Karpas-422 (cell line): ENCODE data around the gene METTL25B. TPM values are rescaled to one million over a fixed set of nuclear protein-coding genes. Genes with fewer than 3 reads are reported as not detected.

ENCODE experiments used
- DNase-seq: peaks from one replicate; pipeline ENCODE4 v3.0.0-alpha.2; 2015
- H2AFZ ChIP-seq: fragments of 200-600 bp; sonication (generic); 2 replicates; pipeline ENCODE4 v1.6.1; 2014; ENCODE audit warnings: antibody characterized with exemption, low read length, mixed read lengths
- H3K27ac ChIP-seq: fragments of 200-600 bp; sonication (generic); 2 replicates; pipeline ENCODE4 v1.5.1; 2014; ENCODE audit warnings: mild to moderate bottlenecking, low read length, moderate library complexity
- H3K27me3 ChIP-seq: fragments of 200-600 bp; sonication (generic); 2 replicates; pipeline ENCODE4 v1.6.1; 2014; ENCODE audit warnings: low read length, mixed read lengths
- H3K36me3 ChIP-seq: fragments of 200-600 bp; sonication (generic); 2 replicates; pipeline ENCODE4 v1.6.1; 2014; ENCODE audit warnings: low read length, mixed read lengths; ENCODE audit not compliant: insufficient read depth
- H3K4me1 ChIP-seq: fragments of 200-600 bp; sonication (generic); 2 replicates; pipeline ENCODE4 v1.6.1; 2014; ENCODE audit warnings: mild to moderate bottlenecking, low read length, mixed read lengths
- H3K4me2 ChIP-seq: fragments of 200-600 bp; sonication (generic); 2 replicates; pipeline ENCODE4 v1.6.1; 2014; ENCODE audit warnings: low read length, low read depth, mild to moderate bottlenecking; ENCODE audit not compliant: poor library complexity, severe bottlenecking
- H3K4me3 ChIP-seq: fragments of 200-600 bp; sonication (generic); 2 replicates; pipeline ENCODE4 v1.5.1; 2014; ENCODE audit warnings: mild to moderate bottlenecking, antibody characterized with exemption, low read length, mixed read lengths
- H3K79me2 ChIP-seq: fragments of 200-600 bp; sonication (generic); 2 replicates; pipeline ENCODE4 v1.6.1; 2014; ENCODE audit warnings: mild to moderate bottlenecking, low read length, mixed read lengths
- H3K9ac ChIP-seq: fragments of 200-600 bp; sonication (generic); 2 replicates; pipeline ENCODE4 v1.6.0; 2014; ENCODE audit warnings: low read length
- H3K9me2 ChIP-seq: fragments of 200-600 bp; sonication (generic), shearing (Covaris generic); replicated peaks from 2 replicates; pipeline ENCODE4 v1.6.0; 2014; ENCODE audit warnings: mild to moderate bottlenecking, low read length, moderate library complexity; ENCODE audit not compliant: insufficient read depth
- H3K9me3 ChIP-seq: fragments of 300-700, 200-600 bp; sonication (generic); 2 replicates; pipeline ENCODE4 v1.6.1; 2014; ENCODE audit warnings: low read length, mixed read lengths
- H4K20me1 ChIP-seq: fragments of 200-600 bp; sonication (generic); 2 replicates; pipeline ENCODE4 v1.6.1; 2014; ENCODE audit warnings: mild to moderate bottlenecking, antibody characterized with exemption, low read length, low read depth; ENCODE audit not compliant: insufficient read depth
- total RNA-seq: library from RNA; depleted of rRNA; stranded (reverse); fragments of >200 nt; shearing (Covaris generic); gene quantifications from 2 replicates; pipeline ENCODE4 v1.2.3, GENCODE V29; 2014; ENCODE audit warnings: low replicate concordance

METTL25B gene
- total RNA-seq, 1 experiment from 2014 or later, result 22.8 TPM

- Histone ChIP-seq H3K9me3 (no peaks in the 10 kb centered on the region), H3K27ac (no peak overlapping the region), H3K4me3 (no peak overlapping the region), H3K9ac (no peak overlapping the region), H2AFZ (no peak overlapping the region), H3K4me1 (peaks cover 22% of the 10 kb centered on the region), H3K4me2 (no peak overlapping the region), H3K79me2 (peaks cover 94% of the 10 kb centered on the region), H3K36me3 (peaks cover 17% of the 10 kb centered on the region; the same call in 1 of the 2 replicates), H3K27me3 (no peaks in the 10 kb centered on the region), H3K9me2 (no peaks in the 10 kb centered on the region), H4K20me1 (peaks cover 20% of the 10 kb centered on the region; the same call in 1 of the 2 replicates)
- no peak for DNase-seq
Observed at GRCh38 chr1:156772728-156773497, 44.6 kb downstream of the METTL25B start.

- Histone ChIP-seq H3K79me2 (peaks cover 94% of the 10 kb centered on the region), H3K27ac (no peak overlapping the region), H3K4me3 (no peak overlapping the region), H3K9me2 (no peaks in the 10 kb centered on the region), H4K20me1 (peaks cover 15% of the 10 kb centered on the region; the same call in 1 of the 2 replicates), H3K9me3 (no peaks in the 10 kb centered on the region), H2AFZ (no peak overlapping the region), H3K36me3 (peaks cover 21% of the 10 kb centered on the region; the same call in 1 of the 2 replicates), H3K27me3 (no peaks in the 10 kb centered on the region), H3K9ac (no peak overlapping the region), H3K4me1 (peaks cover 20% of the 10 kb centered on the region), H3K4me2 (no peak overlapping the region)
- DNase-seq, result no peak
Observed at GRCh38 chr1:156773607-156774006, 45.3 kb downstream of the METTL25B start.

GRCh38 chr1:156775799-156776198, 47.5 kb downstream of the METTL25B start:
- Histone ChIP-seq H4K20me1 (peaks cover 14% of the 10 kb centered on the region; the same call in 1 of the 2 replicates), H3K9ac (no peak overlapping the region), H3K36me3 (peaks cover 17% of the 10 kb centered on the region; the same call in 1 of the 2 replicates), H3K4me1 (peaks cover 5% of the 10 kb centered on the region; the same call in 1 of the 2 replicates), H3K9me3 (no peaks in the 10 kb centered on the region), H3K9me2 (no peaks in the 10 kb centered on the region), H2AFZ (no peak overlapping the region), H3K4me3 (no peak overlapping the region), H3K79me2 (peaks cover 85% of the 10 kb centered on the region), H3K27ac (no peak overlapping the region), H3K27me3 (no peaks in the 10 kb centered on the region), H3K4me2 (no peak overlapping the region)
- no peak for DNase-seq

GRCh38 chr1:156776942-156777341, 48.7 kb downstream of the METTL25B start:
- H2AFZ ChIP-seq, result no peak overlapping the region
- H3K4me3 ChIP-seq, result no peak overlapping the region
- no peaks in the 10 kb centered on the region; the same call in 1 of the 2 replicates for H3K4me1 ChIP-seq
- no peaks in the 10 kb centered on the region for H3K27me3 ChIP-seq
- H3K27ac ChIP-seq, result no peak overlapping the region
- H3K9ac ChIP-seq, result no peak overlapping the region
- H4K20me1 ChIP-seq, result peaks cover 17% of the 10 kb centered on the region; the same call in 1 of the 2 replicates
- H3K9me2 ChIP-seq, result no peaks in the 10 kb centered on the region
- H3K79me2 ChIP-seq, result peaks cover 86% of the 10 kb centered on the region
- peaks cover 23% of the 10 kb centered on the region; the same call in 1 of the 2 replicates for H3K36me3 ChIP-seq
- H3K4me2 ChIP-seq, result no peak overlapping the region
- no peak for DNase-seq
- no peaks in the 10 kb centered on the region for H3K9me3 ChIP-seq

- peaks cover 23% of the 10 kb centered on the region; the same call in 1 of the 2 replicates for H3K36me3 ChIP-seq
- peaks cover 18% of the 10 kb centered on the region; the same call in 1 of the 2 replicates for H4K20me1 ChIP-seq
- H3K27me3 ChIP-seq, result no peaks in the 10 kb centered on the region
Observed at GRCh38 chr1:156777573-156777972, 49.3 kb downstream of the METTL25B start.

GRCh38 chr1:156781585-156782186, 53.4 kb downstream of the METTL25B start:
- no peak overlapping the region for H2AFZ ChIP-seq

More at GRCh38 chr1:156777573-156777972, 49.3 kb downstream of the METTL25B start:
- Histone ChIP-seq H3K9ac (no peak overlapping the region), H3K79me2 (peaks cover 86% of the 10 kb centered on the region), H3K4me1 (no peaks in the 10 kb centered on the region; the same call in 1 of the 2 replicates), H3K27ac (no peak overlapping the region), H2AFZ (no peak overlapping the region), H3K9me3 (no peaks in the 10 kb centered on the region), H3K9me2 (no peaks in the 10 kb centered on the region), H3K4me2 (no peak overlapping the region), H3K4me3 (no peak overlapping the region)
- no peak for DNase-seq

GRCh38 chr1:156785458-156785857, 57.2 kb downstream of the METTL25B start:
- no peaks in the 10 kb centered on the region for H3K9me3 ChIP-seq
- peaks cover 21% of the 10 kb centered on the region; the same call in 1 of the 2 replicates for H4K20me1 ChIP-seq
- peaks cover 67% of the 10 kb centered on the region for H3K79me2 ChIP-seq
- H3K9ac ChIP-seq, result no peak overlapping the region
- no peaks in the 10 kb centered on the region for H3K9me2 ChIP-seq
- no peak overlapping the region for H3K27ac ChIP-seq
- peaks cover 40% of the 10 kb centered on the region for H3K36me3 ChIP-seq
- no peak overlapping the region for H2AFZ ChIP-seq
- no peaks in the 10 kb centered on the region for H3K27me3 ChIP-seq
- no peaks in the 10 kb centered on the region for H3K4me1 ChIP-seq
- no peak overlapping the region for H3K4me3 ChIP-seq
- no peak overlapping the region for H3K4me2 ChIP-seq
- no peak for DNase-seq

More at GRCh38 chr1:156781585-156782186, 53.4 kb downstream of the METTL25B start:
- Histone ChIP-seq H3K9ac (no peak overlapping the region), H3K4me2 (no peak overlapping the region), H3K27ac (no peak overlapping the region), H3K9me2 (no peaks in the 10 kb centered on the region), H3K27me3 (no peaks in the 10 kb centered on the region), H3K79me2 (peaks cover 73% of the 10 kb centered on the region), H3K4me1 (no peaks in the 10 kb centered on the region), H3K9me3 (no peaks in the 10 kb centered on the region), H3K4me3 (no peak overlapping the region), H3K36me3 (peaks cover 34% of the 10 kb centered on the region), H4K20me1 (peaks cover 12% of the 10 kb centered on the region; the same call in 1 of the 2 replicates)
- DNase-seq, result no peak
